ENCODE measurements around the gene ANKMY1.
A peak's percentile ranks its signal among the peaks of the same experiment; 100 is the strongest.

ANKMY1 gene

DNA sequence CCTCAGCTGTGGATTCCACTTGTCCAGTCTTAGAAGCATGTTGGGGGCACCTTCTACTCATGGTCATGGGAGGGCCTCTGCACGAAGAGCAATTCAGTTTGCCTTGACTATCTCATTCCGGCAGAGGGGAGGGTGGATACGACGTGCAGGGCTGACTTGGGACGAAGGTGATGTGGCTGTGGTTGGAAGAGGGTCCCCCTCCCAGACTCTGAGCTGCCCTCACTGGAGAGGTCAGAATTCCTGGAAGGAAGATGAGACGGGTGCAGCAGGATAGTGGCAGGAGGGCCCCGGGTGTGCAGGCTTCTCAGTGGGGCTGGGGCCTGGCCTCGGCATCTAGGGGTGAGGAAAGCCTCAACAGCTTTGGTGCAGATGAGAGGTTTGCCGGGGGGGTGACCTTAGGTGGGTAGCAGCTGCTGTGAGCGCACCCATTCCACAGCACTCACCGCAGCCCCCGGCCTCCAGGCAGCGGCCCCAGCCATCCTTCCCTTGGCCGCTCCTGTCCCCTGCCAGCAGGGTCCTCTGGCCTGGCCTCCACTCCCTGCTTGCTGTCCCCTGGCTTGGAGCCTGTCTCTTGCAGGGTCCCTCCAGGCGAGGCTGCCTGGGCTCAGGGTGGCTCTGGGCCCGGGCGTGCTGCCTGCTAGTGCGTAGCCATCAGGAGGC is 13.7 kb upstream of the ANKMY1 start:
- H3K4me3 ChIP-seq = no peak overlapping the region
- DNase-seq (ENCODE audit: low spot score) = no peak
- no peak for TF ChIP-seq CTCF (IDR thresholded peaks at IDR 0.05)
- H3K27ac ChIP-seq = no peak overlapping the region

GRCh38 chr2:240570531-240571313 is 12.9 kb upstream of the ANKMY1 start:
- no peak overlapping the region for H3K27ac ChIP-seq
- DNase-seq (ENCODE audit: low spot score) = no peak
- no peak for TF ChIP-seq CTCF (IDR thresholded peaks at IDR 0.05)

GRCh38 chr2:240569998-240570530 is 12.3 kb upstream of the ANKMY1 start:
- peak overlapping the region; percentile 79 for H3K4me3 ChIP-seq

More at GRCh38 chr2:240570531-240571313, 12.9 kb upstream of the ANKMY1 start:
- peak overlapping the region; percentile 79 for H3K4me3 ChIP-seq

GRCh38 chr2:240569523-240569997 is 11.8 kb upstream of the ANKMY1 start:
- H3K4me3 ChIP-seq = peak overlapping the region; percentile 79
- H3K27ac ChIP-seq = peak overlapping the region in 1 of 2 donors; percentile 99
- no peak for TF ChIP-seq CTCF (IDR thresholded peaks at IDR 0.05)
- no peak for DNase-seq (ENCODE audit: low spot score)

More at GRCh38 chr2:240569998-240570530, 12.3 kb upstream of the ANKMY1 start:
- no peak for DNase-seq (ENCODE audit: low spot score)
- H3K27ac ChIP-seq = peak overlapping the region in 1 of 2 donors; percentile 99
- TF ChIP-seq CTCF (IDR thresholded peaks at IDR 0.05) = no peak

DNA sequence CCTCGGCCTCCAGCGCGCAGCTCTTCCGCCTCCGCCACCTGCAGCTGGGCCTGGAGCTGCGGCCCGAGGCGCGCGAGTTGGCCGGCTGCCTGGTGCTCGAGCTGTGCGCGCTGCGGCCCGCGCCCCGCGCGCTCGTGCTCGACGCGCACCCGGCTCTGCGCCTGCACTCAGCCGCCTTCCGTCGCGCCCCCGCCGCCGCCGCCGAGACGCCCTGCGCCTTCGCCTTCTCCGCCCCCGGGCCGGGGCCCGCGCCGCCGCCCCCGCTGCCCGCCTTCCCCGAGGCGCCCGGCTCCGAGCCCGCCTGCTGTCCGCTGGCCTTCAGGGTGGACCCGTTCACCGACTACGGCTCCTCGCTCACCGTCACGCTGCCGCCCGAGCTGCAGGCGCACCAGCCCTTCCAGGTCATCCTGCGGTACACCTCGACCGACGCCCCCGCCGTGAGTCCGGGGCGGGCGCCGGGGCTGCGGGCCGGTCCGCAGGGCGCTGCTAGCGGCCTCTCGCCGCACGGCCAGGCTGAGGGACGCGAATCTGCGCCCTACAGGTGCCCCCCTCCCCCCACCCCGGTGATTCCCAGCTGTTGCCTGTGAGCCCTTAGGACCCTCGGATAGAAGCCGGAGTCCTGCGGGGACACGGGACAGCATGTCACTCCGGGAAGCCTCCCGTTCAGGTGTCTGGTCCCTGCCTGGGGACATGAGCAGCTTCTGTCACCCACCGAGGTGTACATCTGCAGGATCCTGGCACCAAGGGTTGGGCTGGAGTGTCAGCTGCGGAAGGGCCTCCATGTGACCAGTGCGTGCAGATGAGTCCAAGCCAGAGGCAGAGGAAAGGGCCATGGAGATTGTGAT is 11.1 kb upstream of the ANKMY1 start:
- Histone ChIP-seq H3K27ac (peak overlapping the region in 1 of 2 donors; percentile 99), H3K4me3 (peak overlapping the region; percentile 79)
- TF ChIP-seq CTCF (IDR thresholded peaks at IDR 0.05) = no peak
- no peak for DNase-seq (ENCODE audit: low spot score)

GRCh38 chr2:240567872-240568677 is 10.3 kb upstream of the ANKMY1 start, which contains the start of gene RNPEPL1:
RNPEPL1 (plus strand) TSS chr2:240568484; CDS start chr2:240568587, 103 bp downstream.
- no peak for TF ChIP-seq CTCF (IDR thresholded peaks at IDR 0.05)
- no peak for DNase-seq (ENCODE audit: low spot score)
- Histone ChIP-seq H3K27ac (peak within 1 kb of the TSS; percentile 92 to 99), H3K4me3 (peak within 1 kb of the TSS; percentile 79)
